Neural cell (in vitro differentiated cells): ENCODE results near the gene NOL4L. TPM values are rescaled to one million over a fixed set of nuclear protein-coding genes. Genes with fewer than 3 reads are reported as not detected.

Experiments used
- H2AFZ ChIP-seq: fragments of 200-600, 300-800 bp; sonication (generic), shearing (Covaris generic); 2 replicates; pipeline ENCODE4 v1.6.0; 2014; ENCODE audit warnings: low read depth, mild to moderate bottlenecking, antibody characterized with exemption, low read length, moderate library complexity
- H3F3A ChIP-seq: fragments of 200-600 bp; shearing (Covaris generic); 2 replicates; pipeline ENCODE4 v1.6.1; 2016; ENCODE audit warnings: mild to moderate bottlenecking, moderate library complexity, mixed read lengths, antibody characterized with exemption, low read length; ENCODE audit not compliant: insufficient read depth, poor library complexity, severe bottlenecking
- H3K27ac ChIP-seq: fragments of 200-600, 300-800 bp; sonication (generic), shearing (Covaris generic); 2 replicates; pipeline ENCODE4 v1.5.1; 2014; ENCODE audit warnings: mild to moderate bottlenecking, low read length, moderate library complexity
- H3K27me3 ChIP-seq: fragments of 300-800, 200-600 bp; sonication (generic), shearing (Covaris generic); 2 replicates; pipeline ENCODE4 v1.6.0; 2014; ENCODE audit warnings: mild to moderate bottlenecking, low read depth, low read length, moderate library complexity; ENCODE audit not compliant: insufficient read depth
- H3K36me3 ChIP-seq: fragments of 300-800, 200-600 bp; sonication (generic), shearing (Covaris generic); 2 replicates; pipeline ENCODE4 v1.5.1; 2014; ENCODE audit warnings: mild to moderate bottlenecking, antibody characterized with exemption, low read length, moderate library complexity; ENCODE audit not compliant: insufficient read depth
- H3K4me2 ChIP-seq: fragments of 300-800, 200-600 bp; sonication (generic), shearing (Covaris generic); 2 replicates; pipeline ENCODE4 v1.6.0; 2014; ENCODE audit warnings: mild to moderate bottlenecking, low read length
- H3K4me3 ChIP-seq: fragments of 300-800, 200-600 bp; sonication (generic), shearing (Covaris generic); 2 replicates; pipeline ENCODE4 v1.5.1; 2014; ENCODE audit warnings: mild to moderate bottlenecking, low read length, moderate library complexity
- H3K79me2 ChIP-seq: fragments of 200-600 bp; shearing (Covaris generic); replicated peaks from 2 replicates; pipeline ENCODE4 v1.6.0; 2014; ENCODE audit warnings: mild to moderate bottlenecking, low read length, moderate library complexity; ENCODE audit not compliant: insufficient read depth
- H3K9ac ChIP-seq: fragments of 300-800, 200-600 bp; sonication (generic), shearing (Covaris generic); 2 replicates; pipeline ENCODE4 v1.6.1; 2016; ENCODE audit warnings: mild to moderate bottlenecking, low read length, mixed read lengths
- H3K9me2 ChIP-seq: fragments of 200-600 bp; shearing (Covaris generic); 2 replicates; pipeline ENCODE4 v1.6.1; 2016; ENCODE audit warnings: mild to moderate bottlenecking, low read length, mixed read lengths; ENCODE audit not compliant: insufficient read depth
- H3K9me3 ChIP-seq: fragments of 200-600, 300-800 bp; sonication (generic), shearing (Covaris generic); 2 replicates; pipeline ENCODE4 v1.6.1; 2016; ENCODE audit warnings: mild to moderate bottlenecking, mixed run types, low read length, moderate library complexity, mixed read lengths
- H4K20me1 ChIP-seq: fragments of 200-600 bp; shearing (Covaris generic); 2 replicates; pipeline ENCODE4 v1.6.1; 2016; ENCODE audit warnings: mild to moderate bottlenecking, mixed run types; ENCODE audit not compliant: insufficient read depth
- EP300 ChIP-seq: fragments of 450-650 bp; conservative IDR thresholded peaks from 2 replicates; pipeline ENCODE4 v1.6.1; 2014; ENCODE audit warnings: antibody characterized with exemption, mild to moderate bottlenecking, moderate library complexity; ENCODE audit not compliant: poor library complexity, severe bottlenecking
- EZH2 ChIP-seq: fragments of 200-600, 300-800 bp; shearing (Covaris generic), sonication (generic); IDR thresholded peaks from 2 replicates; pipeline ENCODE4 v1.6.1; 2014; ENCODE audit warnings: antibody characterized with exemption, low read length, borderline replicate concordance, mild to moderate bottlenecking; ENCODE audit not compliant: insufficient read depth, poor library complexity, severe bottlenecking
- MXI1 ChIP-seq: fragments of 450-650 bp; conservative IDR thresholded peaks from 2 replicates; pipeline ENCODE4 v1.6.1; 2014; ENCODE audit warnings: antibody characterized with exemption, mild to moderate bottlenecking; ENCODE audit not compliant: poor library complexity, severe bottlenecking
- POLR2AphosphoS5 ChIP-seq: IDR thresholded peaks from 2 replicates; pipeline ENCODE4 v1.6.1; 2012
- RAD21 ChIP-seq: fragments of 450-650 bp; conservative IDR thresholded peaks from 2 replicates; pipeline ENCODE4 v1.6.1; 2014; ENCODE audit warnings: antibody characterized with exemption, mild to moderate bottlenecking, moderate library complexity
- SMC3 ChIP-seq: fragments of 450-650 bp; conservative IDR thresholded peaks from 2 replicates; pipeline ENCODE4 v1.6.1; 2014; ENCODE audit warnings: antibody characterized with exemption, mild to moderate bottlenecking, moderate library complexity; ENCODE audit not compliant: poor library complexity
- polyA plus RNA-seq: library from polyadenylated mRNA; depleted of rRNA; stranded (reverse); fragments of >200 nt; gene quantifications from 2 replicates; pipeline ENCODE4 v1.2.3, GENCODE V29; 2014
- TF ChIP-seq, protein P1 (sequence below): fragments of 450-650 bp; IDR thresholded peaks from 2 replicates; pipeline ENCODE4 v1.5.1; 2014; ENCODE audit warnings: antibody characterized with exemption, mild to moderate bottlenecking, moderate library complexity; ENCODE audit not compliant: poor library complexity, severe bottlenecking
- TF ChIP-seq, protein P2 (sequence below): IDR thresholded peaks from 2 replicates; pipeline ENCODE4 v1.6.1; 2012; ENCODE audit warnings: borderline replicate concordance

The NOL4L gene
- polyA plus RNA-seq, 1 donor from 2014 or later: 20.4 TPM

DNA sequence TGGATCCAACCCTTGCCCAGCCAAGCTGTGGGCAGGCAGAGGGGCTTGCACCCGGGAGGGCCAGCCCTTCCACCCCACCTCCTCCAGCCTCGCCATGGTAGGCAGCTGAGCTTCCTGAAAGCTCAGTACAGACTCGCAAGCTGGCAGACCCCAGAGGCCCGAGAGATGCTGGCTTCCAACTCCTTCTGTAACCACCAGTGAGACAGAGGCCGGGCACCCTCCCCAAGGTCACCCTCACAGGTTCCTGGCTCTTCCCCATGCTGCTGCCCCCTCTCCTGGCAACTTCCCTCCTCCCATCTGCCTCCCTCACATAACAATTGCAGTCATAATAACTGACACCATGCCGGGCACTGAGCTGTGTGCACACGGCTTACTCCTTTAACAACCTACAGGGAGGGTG is 26.2 kb upstream of the NOL4L start:
- no peak overlapping the region for H3K9ac ChIP-seq
- no peaks in the 10 kb centered on the region for H3K9me3 ChIP-seq
- no peak overlapping the region for H3K4me2 ChIP-seq
- no peak overlapping the region for H3K4me3 ChIP-seq
- no peaks in the 10 kb centered on the region for H3K9me2 ChIP-seq
- H3K79me2 ChIP-seq: no peaks in the 10 kb centered on the region
- H3K27ac ChIP-seq: no peak overlapping the region
- H2AFZ ChIP-seq: no peak overlapping the region
- TF ChIP-seq MXI1 (no peak), EZH2 (no peak), RAD21 (no peak), POLR2AphosphoS5 (no peak), SMC3 (no peak), EP300 (no peak)
- TF ChIP-seq, protein P1, sequence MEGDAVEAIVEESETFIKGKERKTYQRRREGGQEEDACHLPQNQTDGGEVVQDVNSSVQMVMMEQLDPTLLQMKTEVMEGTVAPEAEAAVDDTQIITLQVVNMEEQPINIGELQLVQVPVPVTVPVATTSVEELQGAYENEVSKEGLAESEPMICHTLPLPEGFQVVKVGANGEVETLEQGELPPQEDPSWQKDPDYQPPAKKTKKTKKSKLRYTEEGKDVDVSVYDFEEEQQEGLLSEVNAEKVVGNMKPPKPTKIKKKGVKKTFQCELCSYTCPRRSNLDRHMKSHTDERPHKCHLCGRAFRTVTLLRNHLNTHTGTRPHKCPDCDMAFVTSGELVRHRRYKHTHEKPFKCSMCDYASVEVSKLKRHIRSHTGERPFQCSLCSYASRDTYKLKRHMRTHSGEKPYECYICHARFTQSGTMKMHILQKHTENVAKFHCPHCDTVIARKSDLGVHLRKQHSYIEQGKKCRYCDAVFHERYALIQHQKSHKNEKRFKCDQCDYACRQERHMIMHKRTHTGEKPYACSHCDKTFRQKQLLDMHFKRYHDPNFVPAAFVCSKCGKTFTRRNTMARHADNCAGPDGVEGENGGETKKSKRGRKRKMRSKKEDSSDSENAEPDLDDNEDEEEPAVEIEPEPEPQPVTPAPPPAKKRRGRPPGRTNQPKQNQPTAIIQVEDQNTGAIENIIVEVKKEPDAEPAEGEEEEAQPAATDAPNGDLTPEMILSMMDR: no peak
- TF ChIP-seq, protein P2, sequence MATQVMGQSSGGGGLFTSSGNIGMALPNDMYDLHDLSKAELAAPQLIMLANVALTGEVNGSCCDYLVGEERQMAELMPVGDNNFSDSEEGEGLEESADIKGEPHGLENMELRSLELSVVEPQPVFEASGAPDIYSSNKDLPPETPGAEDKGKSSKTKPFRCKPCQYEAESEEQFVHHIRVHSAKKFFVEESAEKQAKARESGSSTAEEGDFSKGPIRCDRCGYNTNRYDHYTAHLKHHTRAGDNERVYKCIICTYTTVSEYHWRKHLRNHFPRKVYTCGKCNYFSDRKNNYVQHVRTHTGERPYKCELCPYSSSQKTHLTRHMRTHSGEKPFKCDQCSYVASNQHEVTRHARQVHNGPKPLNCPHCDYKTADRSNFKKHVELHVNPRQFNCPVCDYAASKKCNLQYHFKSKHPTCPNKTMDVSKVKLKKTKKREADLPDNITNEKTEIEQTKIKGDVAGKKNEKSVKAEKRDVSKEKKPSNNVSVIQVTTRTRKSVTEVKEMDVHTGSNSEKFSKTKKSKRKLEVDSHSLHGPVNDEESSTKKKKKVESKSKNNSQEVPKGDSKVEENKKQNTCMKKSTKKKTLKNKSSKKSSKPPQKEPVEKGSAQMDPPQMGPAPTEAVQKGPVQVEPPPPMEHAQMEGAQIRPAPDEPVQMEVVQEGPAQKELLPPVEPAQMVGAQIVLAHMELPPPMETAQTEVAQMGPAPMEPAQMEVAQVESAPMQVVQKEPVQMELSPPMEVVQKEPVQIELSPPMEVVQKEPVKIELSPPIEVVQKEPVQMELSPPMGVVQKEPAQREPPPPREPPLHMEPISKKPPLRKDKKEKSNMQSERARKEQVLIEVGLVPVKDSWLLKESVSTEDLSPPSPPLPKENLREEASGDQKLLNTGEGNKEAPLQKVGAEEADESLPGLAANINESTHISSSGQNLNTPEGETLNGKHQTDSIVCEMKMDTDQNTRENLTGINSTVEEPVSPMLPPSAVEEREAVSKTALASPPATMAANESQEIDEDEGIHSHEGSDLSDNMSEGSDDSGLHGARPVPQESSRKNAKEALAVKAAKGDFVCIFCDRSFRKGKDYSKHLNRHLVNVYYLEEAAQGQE: no peak
- no peaks in the 10 kb centered on the region for H4K20me1 ChIP-seq
- no peaks in the 10 kb centered on the region for H3K27me3 ChIP-seq
- no peaks in the 10 kb centered on the region for H3K36me3 ChIP-seq
- no peaks in the 10 kb centered on the region for H3F3A ChIP-seq

DNA sequence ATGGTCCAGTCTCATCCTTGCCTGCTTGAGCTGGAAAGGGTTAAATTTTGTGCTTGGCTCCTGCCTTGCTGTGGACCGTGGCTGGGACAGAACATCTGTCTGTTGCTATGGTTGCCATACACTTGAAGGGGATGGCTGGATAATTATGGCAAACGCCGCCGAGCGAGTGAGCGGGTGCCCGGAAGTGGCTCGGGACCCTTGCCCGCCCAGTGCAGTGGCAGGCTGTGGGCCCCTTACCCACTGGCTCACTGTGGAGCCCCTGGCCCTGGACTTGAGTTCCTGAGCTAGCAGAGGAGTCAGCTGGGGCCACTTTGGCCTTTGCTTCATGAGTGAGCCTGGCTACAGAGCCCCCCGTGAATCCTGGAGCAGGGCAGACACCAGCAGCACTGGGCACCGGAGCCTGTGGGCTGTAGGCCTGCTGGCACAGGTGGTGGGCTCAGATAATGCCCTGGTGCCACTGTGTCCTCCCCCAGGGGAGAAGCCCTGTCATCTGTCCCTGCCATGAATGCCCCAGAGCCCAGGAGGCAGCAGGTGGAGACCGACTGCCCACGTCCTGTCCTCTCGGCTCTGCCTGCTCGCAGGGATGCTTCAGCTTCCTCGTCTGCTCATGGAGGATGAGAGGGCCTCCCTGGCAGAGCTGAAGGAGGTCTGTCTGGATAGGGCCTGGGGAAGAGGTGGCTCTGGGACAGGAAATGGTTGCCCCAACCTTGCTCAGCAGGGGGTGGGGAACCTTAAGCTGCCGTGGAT is 25.5 kb upstream of the NOL4L start:
- no peak overlapping the region for H3K4me2 ChIP-seq
- no peaks in the 10 kb centered on the region for H4K20me1 ChIP-seq
- no peak overlapping the region for H3K27ac ChIP-seq
- TF ChIP-seq, protein P2: no peak
- no peak for TF ChIP-seq POLR2AphosphoS5
- H2AFZ ChIP-seq: no peak overlapping the region
- no peaks in the 10 kb centered on the region for H3F3A ChIP-seq
- no peaks in the 10 kb centered on the region for H3K9me3 ChIP-seq
- H3K9me2 ChIP-seq: no peaks in the 10 kb centered on the region
- no peaks in the 10 kb centered on the region for H3K36me3 ChIP-seq
- no peak overlapping the region for H3K4me3 ChIP-seq
- no peaks in the 10 kb centered on the region for H3K79me2 ChIP-seq
- no peak overlapping the region for H3K9ac ChIP-seq
- H3K27me3 ChIP-seq: no peaks in the 10 kb centered on the region
